ENCODE data around the gene KLK10.

The KLK10 gene

DNA sequence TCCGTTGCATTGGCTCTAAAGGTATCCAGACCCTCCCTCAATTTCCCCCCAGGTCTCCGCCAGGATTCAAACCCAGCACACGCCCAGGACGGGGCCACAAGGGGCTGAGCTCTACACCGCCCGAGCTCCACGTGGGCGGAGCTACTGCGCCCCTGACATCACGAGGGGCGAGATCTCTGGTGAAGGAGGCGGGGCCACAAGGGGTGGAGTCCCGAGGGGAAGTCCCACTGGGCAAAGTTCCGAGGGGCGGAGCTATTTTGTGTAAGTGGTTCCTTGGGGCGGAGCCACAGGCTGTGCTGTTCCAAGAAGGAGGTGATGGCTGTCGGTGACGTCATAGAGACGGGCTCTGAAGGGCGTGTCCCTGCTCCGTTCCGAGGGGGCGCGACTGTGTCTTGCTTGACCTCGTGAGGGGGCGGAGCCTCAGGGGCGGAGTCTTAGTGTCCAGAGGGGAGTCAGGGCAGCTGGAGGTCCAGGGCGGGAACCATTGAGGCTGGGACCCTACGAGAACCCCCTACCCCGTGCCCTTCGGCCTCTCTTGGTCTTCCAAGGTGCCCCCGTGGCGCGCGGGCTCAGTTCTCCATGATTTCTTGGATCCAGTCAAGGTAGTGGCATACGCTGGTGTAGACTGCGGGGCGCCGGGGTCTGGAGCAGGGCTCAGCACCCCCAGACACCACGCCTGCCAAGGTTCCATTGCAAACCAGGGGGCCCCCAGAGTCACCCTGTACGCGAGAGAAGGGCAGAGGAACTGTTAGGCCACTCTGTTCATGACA lies 16.8 kb downstream of the KLK10 start:
- DNase-seq (ENCODE audit: low read depth) = no peak
- H3K4me3 ChIP-seq (ENCODE audit: low read length) = no peak overlapping the region
- TF ChIP-seq, protein P1, sequence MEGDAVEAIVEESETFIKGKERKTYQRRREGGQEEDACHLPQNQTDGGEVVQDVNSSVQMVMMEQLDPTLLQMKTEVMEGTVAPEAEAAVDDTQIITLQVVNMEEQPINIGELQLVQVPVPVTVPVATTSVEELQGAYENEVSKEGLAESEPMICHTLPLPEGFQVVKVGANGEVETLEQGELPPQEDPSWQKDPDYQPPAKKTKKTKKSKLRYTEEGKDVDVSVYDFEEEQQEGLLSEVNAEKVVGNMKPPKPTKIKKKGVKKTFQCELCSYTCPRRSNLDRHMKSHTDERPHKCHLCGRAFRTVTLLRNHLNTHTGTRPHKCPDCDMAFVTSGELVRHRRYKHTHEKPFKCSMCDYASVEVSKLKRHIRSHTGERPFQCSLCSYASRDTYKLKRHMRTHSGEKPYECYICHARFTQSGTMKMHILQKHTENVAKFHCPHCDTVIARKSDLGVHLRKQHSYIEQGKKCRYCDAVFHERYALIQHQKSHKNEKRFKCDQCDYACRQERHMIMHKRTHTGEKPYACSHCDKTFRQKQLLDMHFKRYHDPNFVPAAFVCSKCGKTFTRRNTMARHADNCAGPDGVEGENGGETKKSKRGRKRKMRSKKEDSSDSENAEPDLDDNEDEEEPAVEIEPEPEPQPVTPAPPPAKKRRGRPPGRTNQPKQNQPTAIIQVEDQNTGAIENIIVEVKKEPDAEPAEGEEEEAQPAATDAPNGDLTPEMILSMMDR (conservative IDR thresholded peaks at IDR 0.05; ENCODE audit: low read depth, low read length) = no peak

GRCh38 chr19:51002089-51002532 lies 17.4 kb downstream of the KLK10 start:
- TF ChIP-seq, protein P1 (conservative IDR thresholded peaks at IDR 0.05; ENCODE audit: low read depth, low read length) = no peak

DNA sequence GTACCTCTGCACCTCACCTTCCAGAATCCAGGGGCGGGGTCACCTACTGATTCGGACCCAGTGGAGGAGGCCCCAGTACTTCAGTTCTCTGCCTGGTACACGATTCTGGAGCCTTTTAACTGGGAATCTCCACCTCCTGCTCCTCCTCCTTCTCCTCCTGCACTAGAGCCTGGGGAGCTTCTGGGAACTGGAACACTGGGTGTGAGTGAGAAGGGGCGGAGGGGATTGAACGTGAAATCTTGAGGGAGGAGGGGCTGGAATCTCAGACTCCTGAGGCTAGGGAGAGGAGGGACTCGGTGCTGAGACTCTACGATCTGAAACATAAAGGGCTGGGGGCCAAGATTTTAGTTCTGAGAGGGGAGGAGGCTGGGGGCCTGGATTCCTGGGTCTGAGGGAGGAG lies 18.0 kb downstream of the KLK10 start, which contains the start of gene KLK8:
KLK8 (minus strand) TSS at position 90 of the 400 bp plus-strand sequence. CDS start 437 bp downstream, outside the sequence.
- TF ChIP-seq, protein P1 (conservative IDR thresholded peaks at IDR 0.05; ENCODE audit: low read depth, low read length) = no peak
- DNase-seq (ENCODE audit: low read depth) = no peak
- no peak within 1 kb of the TSS for H3K4me3 ChIP-seq (ENCODE audit: low read length)

More at GRCh38 chr19:51002089-51002532, 17.4 kb downstream of the KLK10 start:
- DNase-seq (ENCODE audit: low read depth) = no peak
- H3K4me3 ChIP-seq (ENCODE audit: low read length) = no peak overlapping the region

DNA sequence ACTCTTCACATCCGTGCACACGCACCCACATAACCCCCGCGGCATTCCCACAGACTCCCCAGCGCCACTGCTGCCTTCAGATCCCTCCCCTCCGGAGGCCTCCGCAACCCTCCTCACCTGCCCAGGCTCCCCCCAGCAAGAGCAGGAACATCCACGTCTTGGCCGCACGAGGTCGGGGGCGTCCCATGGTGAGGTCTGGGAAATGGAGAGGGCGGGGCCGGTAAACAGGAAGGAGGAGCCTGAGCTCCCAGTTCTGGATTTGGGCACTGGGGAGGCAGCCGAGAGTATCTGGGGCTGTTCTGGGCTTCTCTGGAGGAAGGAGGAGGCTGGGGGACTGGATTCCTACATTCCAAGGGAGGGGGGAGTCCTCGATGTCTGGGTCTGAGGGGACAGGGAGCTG lies 18.5 kb downstream of the KLK10 start:
- TF ChIP-seq, protein P1 (conservative IDR thresholded peaks at IDR 0.05; ENCODE audit: low read depth, low read length) = no peak
- no peak for DNase-seq (ENCODE audit: low read depth)
- no peak overlapping the region for H3K4me3 ChIP-seq (ENCODE audit: low read length)

DNA sequence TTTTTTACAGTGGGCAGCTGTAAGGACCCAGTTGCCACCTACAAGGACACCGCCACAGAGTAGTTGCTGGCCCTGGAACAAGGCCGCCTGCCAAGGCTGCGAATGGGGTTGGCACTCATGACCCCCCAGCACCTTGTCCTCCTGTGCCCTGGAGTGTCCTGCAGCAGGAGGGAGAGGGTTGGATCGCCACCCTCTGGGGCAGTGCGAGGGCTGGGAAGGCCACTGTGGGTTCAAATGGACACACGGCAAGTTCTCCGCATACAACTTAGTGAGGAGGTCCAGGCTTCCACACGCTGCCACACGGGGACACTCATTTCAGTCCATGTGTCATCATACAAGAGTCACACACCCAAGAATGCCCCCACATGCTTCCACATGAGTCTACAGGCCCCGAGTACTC lies 19.1 kb downstream of the KLK10 start:
- H3K4me3 ChIP-seq (ENCODE audit: low read length) = no peak overlapping the region
- DNase-seq (ENCODE audit: low read depth) = no peak
- TF ChIP-seq, protein P1 (conservative IDR thresholded peaks at IDR 0.05; ENCODE audit: low read depth, low read length) = no peak

- TF ChIP-seq, protein P1 (conservative IDR thresholded peaks at IDR 0.05; ENCODE audit: low read depth, low read length) = no peak
Measured at GRCh38 chr19:50998686-50999085, 20.8 kb downstream of the KLK10 start.

DNA sequence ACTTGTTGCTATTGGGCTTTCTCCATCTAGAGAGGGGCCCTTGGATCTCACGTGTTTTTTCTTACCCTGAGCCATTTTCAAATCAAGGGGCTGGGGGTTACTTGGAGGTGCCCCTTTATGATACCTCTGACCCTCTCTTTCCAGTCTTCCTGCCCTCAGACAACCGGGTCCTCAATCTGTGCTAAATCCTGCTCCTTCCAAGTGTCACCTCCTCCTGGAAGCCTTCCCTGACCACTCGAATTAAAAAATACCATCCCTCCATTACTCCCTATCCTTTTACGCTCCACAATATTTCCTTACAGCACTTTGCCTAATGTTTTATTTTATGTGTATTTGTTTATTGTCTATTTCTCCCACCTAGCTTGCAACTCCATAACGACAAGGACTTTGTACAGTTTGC lies 21.4 kb downstream of the KLK10 start:
- H3K4me3 ChIP-seq (ENCODE audit: low read length) = no peak overlapping the region
- DNase-seq (ENCODE audit: low read depth) = no peak
- TF ChIP-seq, protein P1 (conservative IDR thresholded peaks at IDR 0.05; ENCODE audit: low read depth, low read length) = no peak

More at GRCh38 chr19:50998686-50999085, 20.8 kb downstream of the KLK10 start:
- no peak for DNase-seq (ENCODE audit: low read depth)
- H3K4me3 ChIP-seq (ENCODE audit: low read length) = no peak overlapping the region

Data from retinal pigment epithelial cell (primary cell).